HCT116 (cell line): ENCODE data around the gene PCDH15.

Experiments used
- ATF3 ChIP-seq: IDR thresholded peaks from 2 replicates; pipeline ENCODE4 v1.6.1; 2012
- CEBPB ChIP-seq: IDR thresholded peaks from 2 replicates; pipeline ENCODE4 v1.6.1; 2012; ENCODE audit warnings: low read depth
- CTCF ChIP-seq, 3 experiments: fragments of 200-600 bp in 1 of 3; sonication (generic) in 1 of 3; IDR thresholded peaks in 2 of 3; conservative IDR thresholded peaks in 1 of 3; 2 replicates each; pipeline ENCODE4 v1.5.1; 2012 to 2017; ENCODE audit warnings: low read depth in 2 of 3, low read length in 2 of 3, antibody characterized with exemption in 1 of 3, borderline replicate concordance in 1 of 3, control low read depth in 1 of 3, mild to moderate bottlenecking in 1 of 3, mixed read lengths in 1 of 3, mixed run types in 1 of 3, moderate library complexity in 1 of 3; ENCODE audit not compliant: insufficient read depth in 1 of 3
- POLR2A ChIP-seq: IDR thresholded peaks from 2 replicates; pipeline ENCODE4 v1.7.0; 2011; ENCODE audit warnings: borderline replicate concordance; ENCODE audit not compliant: insufficient read depth, insufficient read length; ENCODE audit errors: extremely low read depth
- TCF7L2 ChIP-seq: IDR thresholded peaks from 2 replicates; pipeline ENCODE4 v1.7.0; 2011; ENCODE audit warnings: borderline replicate concordance, inconsistent platforms; ENCODE audit not compliant: insufficient read depth, insufficient read length; ENCODE audit errors: extremely low read depth
- ZFX ChIP-seq: fragments of 450-650 bp; IDR thresholded peaks from 2 replicates; pipeline ENCODE4 v1.6.1; 2017

DNA sequence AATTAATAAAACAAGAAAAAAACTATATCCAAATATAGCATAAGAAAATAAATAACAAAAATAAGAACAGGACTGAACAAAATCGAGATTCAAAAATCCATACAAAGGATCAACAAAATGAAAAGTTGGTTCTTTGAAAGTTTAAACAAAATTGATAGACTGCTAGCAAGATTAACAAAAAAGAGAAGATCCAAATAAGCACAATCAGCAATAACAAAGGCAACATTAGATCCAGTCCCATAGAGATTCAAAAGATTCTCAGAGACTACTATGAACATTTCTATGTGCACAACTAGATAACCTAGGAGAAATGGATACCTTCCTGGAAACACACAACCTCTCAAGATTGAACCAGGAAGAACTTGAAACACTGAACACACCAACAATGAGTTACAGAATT is 534.6 kb downstream of the PCDH15 start:
- TF ChIP-seq CTCF (IDR thresholded peaks at IDR 0.05 in 2 of 3, conservative IDR thresholded peaks at IDR 0.05 in 1 of 3; ENCODE audit: borderline replicate concordance in 1 of 3, insufficient read depth in 1 of 3, low read depth in 2 of 3, low read length in 2 of 3) = no peak
- TF ChIP-seq CEBPB = no peak
- TF ChIP-seq ATF3 = no peak
- TF ChIP-seq POLR2A = no peak
- no peak for TF ChIP-seq TCF7L2
- TF ChIP-seq ZFX = no peak
